H1 (cell line): ENCODE results near the gene ANGEL2. TPM values are rescaled to one million over a fixed set of nuclear protein-coding genes. Genes with fewer than 3 reads are reported as not detected.

Source experiments
- CTCF ChIA-PET: fragments of 300-600 bp; sonication (Branson Sonifier 250); formaldehyde crosslinking; loops from one replicate; lab custom pipeline; 2021; ENCODE audit not compliant: partially characterized antibody; lab: Charles Lee
- POLR2A ChIA-PET: fragments of 300-600 bp; sonication (Branson Sonifier 250); formaldehyde crosslinking; loops from one replicate; lab custom pipeline; 2021; ENCODE audit warnings: inconsistent platforms; ENCODE audit not compliant: partially characterized antibody; lab: Charles Lee
- DNase-seq, 2 experiments: peaks; one replicate each; pipeline versions ENCODE4 v3.0.0 to v3.0.0-alpha.2; 2010 to 2022; ENCODE audit warnings: low spot score in 2 of 2, low read depth in 1 of 2, mixed read lengths in 1 of 2
- FAIRE-seq: peaks from 2 replicates; lab custom pipeline; 2011; peaks lifted over from hg19 to GRCh38; lab: Jason Lieb, UNC
- H2AFZ ChIP-seq: 2 replicates; pipeline ENCODE4 v1.8.1; 2012; ENCODE audit warnings: low read length, inconsistent platforms
- H2AK5ac ChIP-seq: 2 replicates; pipeline ENCODE4 v1.6.1; 2013; ENCODE audit warnings: low read depth, low read length
- H2BK120ac ChIP-seq: replicated peaks from 2 replicates; pipeline ENCODE3; 2013; ENCODE audit warnings: low read depth, low read length, inconsistent platforms
- H2BK12ac ChIP-seq: 2 replicates; pipeline ENCODE4 v1.6.1; 2013; ENCODE audit warnings: low read depth, low read length
- H2BK15ac ChIP-seq: 2 replicates; pipeline ENCODE4 v1.6.1; 2013; ENCODE audit warnings: low read length
- H2BK20ac ChIP-seq: 2 replicates; pipeline ENCODE4 v1.6.1; 2013; ENCODE audit warnings: low read length
- H2BK5ac ChIP-seq: 2 replicates; pipeline ENCODE4 v1.6.1; 2013; ENCODE audit warnings: low read depth, low read length
- H3K14ac ChIP-seq: 2 replicates; pipeline ENCODE4 v1.6.1; 2013; ENCODE audit warnings: inconsistent platforms; ENCODE audit not compliant: insufficient read length
- H3K18ac ChIP-seq: 2 replicates; pipeline ENCODE4 v1.6.1; 2013; ENCODE audit warnings: low read length; ENCODE audit errors: extremely low read depth
- H3K23ac ChIP-seq: 2 replicates; pipeline ENCODE4 v1.6.1; 2013; ENCODE audit warnings: inconsistent platforms; ENCODE audit not compliant: insufficient read length
- H3K23me2 ChIP-seq: 2 replicates; pipeline ENCODE4 v1.6.1; 2013; ENCODE audit warnings: low read depth, low read length
- H3K27ac ChIP-seq: 2 replicates; pipeline ENCODE4 v1.6.1; 2011; ENCODE audit warnings: low read depth, low read length, inconsistent platforms
- H3K27me3 ChIP-seq, 4 experiments: replicated peaks in 1 of 4; 1 replicate in 1 of 4; 2 replicates in 3 of 4; pipeline versions ENCODE4 v1.6.1 to v1.8.1; 2011 to 2013; ENCODE audit warnings: low read length in 3 of 4, mild to moderate bottlenecking in 3 of 4, inconsistent platforms in 2 of 4, mixed read lengths in 2 of 4, moderate library complexity in 1 of 4; ENCODE audit not compliant: control insufficient read depth in 3 of 4, insufficient read depth in 3 of 4; ENCODE audit errors: extremely low read depth in 1 of 4
- H3K36me3 ChIP-seq, 4 experiments: 2 replicates each; pipeline versions ENCODE4 v1.6.1 to v1.8.1; 2011 to 2013; ENCODE audit warnings: mild to moderate bottlenecking in 4 of 4, low read length in 3 of 4, moderate library complexity in 2 of 4, control low read depth in 1 of 4, inconsistent platforms in 1 of 4; ENCODE audit not compliant: insufficient read depth in 4 of 4, control insufficient read depth in 2 of 4
- H3K4ac ChIP-seq: replicated peaks from 2 replicates; pipeline ENCODE3; 2013; ENCODE audit warnings: low read length, low read depth, mixed read lengths, inconsistent platforms; ENCODE audit not compliant: insufficient read length
- H3K4me1 ChIP-seq, 4 experiments: replicated peaks in 1 of 4; 1 replicate in 1 of 4; 2 replicates in 3 of 4; pipeline versions ENCODE4 v1.6.1 to v1.8.1; 2011 to 2013; ENCODE audit warnings: low read length in 3 of 4, inconsistent platforms in 2 of 4, mixed read lengths in 1 of 4; ENCODE audit not compliant: insufficient read depth in 4 of 4, control insufficient read depth in 3 of 4
- H3K4me2 ChIP-seq, 2 experiments: 2 replicates each; pipeline versions ENCODE4 v1.6.1 to v1.8.1; 2011 to 2013; ENCODE audit warnings: low read depth in 2 of 2, low read length in 2 of 2, control low read depth in 1 of 2, inconsistent platforms in 1 of 2, mild to moderate bottlenecking in 1 of 2; ENCODE audit not compliant: insufficient read depth in 1 of 2
- H3K4me3 ChIP-seq, 4 experiments: fragments of 200-600, 300-600 bp in 1 of 4; sonication (generic), shearing (Covaris generic), sonication (Bioruptor Twin) in 1 of 4; 2 replicates each; pipeline versions ENCODE4 v1.5.1 to v1.8.1; 2011 to 2016; ENCODE audit warnings: low read length in 4 of 4, low read depth in 3 of 4, control low read depth in 2 of 4, inconsistent platforms in 2 of 4, mild to moderate bottlenecking in 2 of 4, mixed read lengths in 1 of 4, moderate library complexity in 1 of 4; ENCODE audit not compliant: insufficient read depth in 2 of 4; ENCODE audit errors: extremely low read depth in 1 of 4
- H3K56ac ChIP-seq: replicated peaks from 2 replicates; pipeline ENCODE3; 2013; ENCODE audit warnings: low read depth, mild to moderate bottlenecking, mixed read lengths, low read length, inconsistent platforms; ENCODE audit not compliant: insufficient read length
- H3K79me1 ChIP-seq: 2 replicates; pipeline ENCODE4 v1.6.1; 2013; ENCODE audit warnings: low read depth, low read length, control low read depth
- H3K79me2 ChIP-seq, 2 experiments: 2 replicates each; pipeline versions ENCODE4 v1.6.1 to v1.8.1; 2012 to 2013; ENCODE audit warnings: low read length in 2 of 2, mild to moderate bottlenecking in 2 of 2, inconsistent platforms in 1 of 2; ENCODE audit not compliant: insufficient read depth in 2 of 2, control insufficient read depth in 1 of 2
- H3K9ac ChIP-seq, 4 experiments: replicated peaks in 1 of 4; 1 replicate in 1 of 4; 2 replicates in 3 of 4; pipeline versions ENCODE4 v1.6.1 to v1.8.1; 2011 to 2013; ENCODE audit warnings: low read depth in 3 of 4, low read length in 3 of 4, control low read depth in 2 of 4, mild to moderate bottlenecking in 2 of 4, moderate library complexity in 2 of 4, inconsistent platforms in 1 of 4; ENCODE audit errors: extremely low read depth in 1 of 4
- H3K9me3 ChIP-seq, 2 experiments: 2 replicates each; pipeline versions ENCODE4 v1.6.1 to v1.8.1; 2012 to 2013; ENCODE audit warnings: mild to moderate bottlenecking in 2 of 2, moderate library complexity in 2 of 2, control low read depth in 1 of 2, inconsistent platforms in 1 of 2, low read depth in 1 of 2, low read length in 1 of 2, mixed read lengths in 1 of 2; ENCODE audit not compliant: insufficient read depth in 2 of 2
- H4K20me1 ChIP-seq, 2 experiments: replicated peaks in 1 of 2; 2 replicates each; pipeline versions ENCODE3 to v1.8.1; 2011 to 2013; ENCODE audit warnings: inconsistent platforms in 2 of 2, low read length in 2 of 2, mild to moderate bottlenecking in 1 of 2; ENCODE audit not compliant: insufficient read depth in 2 of 2, control insufficient read depth in 1 of 2
- H4K5ac ChIP-seq: 2 replicates; pipeline ENCODE4 v1.6.1; 2013; ENCODE audit warnings: low read length, low read depth, mixed read lengths, inconsistent platforms; ENCODE audit not compliant: insufficient read length
- H4K8ac ChIP-seq: 2 replicates; pipeline ENCODE4 v1.8.0; 2013; ENCODE audit warnings: mild to moderate bottlenecking, moderate library complexity, low read length, inconsistent platforms; ENCODE audit not compliant: insufficient read depth; ENCODE audit errors: extremely low read depth
- H4K91ac ChIP-seq: replicated peaks from 2 replicates; pipeline ENCODE3; 2013; ENCODE audit warnings: low read length, mixed read lengths, inconsistent platforms; ENCODE audit not compliant: insufficient read length
- BCL11A ChIP-seq, 2 experiments: IDR thresholded peaks; one replicate each; pipeline ENCODE4 v1.6.1; 2011; ENCODE audit warnings: low read depth in 2 of 2, low read length in 2 of 2, mild to moderate bottlenecking in 2 of 2
- CEBPB ChIP-seq: IDR thresholded peaks from 2 replicates; pipeline ENCODE4 v1.6.1; 2012; ENCODE audit warnings: low read depth, low read length
- KDM1A ChIP-seq: fragments of 200-600, 300-600 bp; sonication (generic); IDR thresholded peaks from 2 replicates; pipeline ENCODE4 v1.7.1; 2016; ENCODE audit warnings: mild to moderate bottlenecking, low read length, borderline replicate concordance
- POLR2A ChIP-seq, 2 experiments: IDR thresholded peaks; 1 replicate in 1 of 2; 2 replicates in 1 of 2; pipeline ENCODE4 v1.6.1; 2011; ENCODE audit warnings: low read depth in 2 of 2, low read length in 2 of 2, mild to moderate bottlenecking in 2 of 2; ENCODE audit errors: control extremely low read depth in 1 of 2
- POLR2AphosphoS5 ChIP-seq: IDR thresholded peaks from 2 replicates; pipeline ENCODE4 v1.6.1; 2011; ENCODE audit warnings: low read depth, low read length
- SIN3A ChIP-seq, 2 experiments: IDR thresholded peaks in 1 of 2; conservative IDR thresholded peaks in 1 of 2; 2 replicates each; pipeline ENCODE4 v1.6.1; 2011 to 2012; ENCODE audit warnings: low read length in 2 of 2, improper control_type of control experiment in 1 of 2, low read depth in 1 of 2, mild to moderate bottlenecking in 1 of 2
- SIRT6 ChIP-seq: IDR thresholded peaks from one replicate; pipeline ENCODE4 v1.7.1; 2012; ENCODE audit warnings: low read length, inconsistent platforms
- SP2 ChIP-seq: IDR thresholded peaks from 2 replicates; pipeline ENCODE4 v1.6.1; 2012; ENCODE audit warnings: mild to moderate bottlenecking, low read length, inconsistent platforms
- TBP ChIP-seq: IDR thresholded peaks from 2 replicates; pipeline ENCODE4 v1.6.1; 2011; ENCODE audit warnings: low read depth, low read length, improper control_type of control experiment
- whole genome bisulfite sequencing, 2 experiments: shearing (Covaris generic) in 1 of 2; methylation state at CpG; one replicate each; pipeline versions ENCODE4 v1.1.6 to v1.1.7; 2013 to 2015; ENCODE audit warnings: low lambda C conversion rate in 2 of 2, mixed read lengths in 2 of 2, inconsistent platforms in 1 of 2, low coverage in 1 of 2, missing lambda C conversion rate in 1 of 2; ENCODE audit not compliant: insufficient replicate concordance in 2 of 2, insufficient coverage in 1 of 2, insufficient read length in 1 of 2; ENCODE audit errors: extremely low coverage in 1 of 2, missing lambda C conversion rate in 1 of 2; 5-methylcytosine and 5-hydroxymethylcytosine counted together
- polyA plus RNA-seq, 7 experiments: library from polyadenylated mRNA; depleted of rRNA in 3 of 7; stranded (reverse) in 5 of 7; unstranded in 2 of 7; fragments of >200 nt in 5 of 7; fragments of 200-250 nt in 2 of 7; gene quantifications; 1 replicate in 5 of 7; 2 replicates in 1 of 7; 4 replicates in 1 of 7; pipeline versions ENCODE4 v1.2.1 to v1.2.3, GENCODE V29; 2011 to 2013; ENCODE audit warnings: missing spikeins in 2 of 7, mixed read lengths in 2 of 7
- total RNA-seq: library from RNA; stranded (reverse); fragmentation: NEBNext Ultra II Directional; extraction: Animal tissue kit (Norgen Biotek cat#: 25700); gene quantifications from 2 replicates; pipeline ENCODE4 v1.2.1, GENCODE V29; 2021
- TF ChIP-seq, protein P1 (sequence below), 3 experiments: IDR thresholded peaks; 1 replicate in 2 of 3; 2 replicates in 1 of 3; pipeline versions ENCODE4 v1.5.1 to v1.6.1; 2011; ENCODE audit warnings: low read length in 3 of 3, mild to moderate bottlenecking in 3 of 3, inconsistent platforms in 2 of 3, low read depth in 1 of 3, moderate library complexity in 1 of 3; ENCODE audit not compliant: insufficient read depth in 1 of 3; ENCODE audit errors: control extremely low read depth in 1 of 3

ANGEL2 gene
- total and polyA plus RNA-seq, 2 of the 8 experiments (the other 6 are each of a cell fraction or from before 2014, with no cell fraction given), result 18.1 to 39.9 TPM

DNA sequence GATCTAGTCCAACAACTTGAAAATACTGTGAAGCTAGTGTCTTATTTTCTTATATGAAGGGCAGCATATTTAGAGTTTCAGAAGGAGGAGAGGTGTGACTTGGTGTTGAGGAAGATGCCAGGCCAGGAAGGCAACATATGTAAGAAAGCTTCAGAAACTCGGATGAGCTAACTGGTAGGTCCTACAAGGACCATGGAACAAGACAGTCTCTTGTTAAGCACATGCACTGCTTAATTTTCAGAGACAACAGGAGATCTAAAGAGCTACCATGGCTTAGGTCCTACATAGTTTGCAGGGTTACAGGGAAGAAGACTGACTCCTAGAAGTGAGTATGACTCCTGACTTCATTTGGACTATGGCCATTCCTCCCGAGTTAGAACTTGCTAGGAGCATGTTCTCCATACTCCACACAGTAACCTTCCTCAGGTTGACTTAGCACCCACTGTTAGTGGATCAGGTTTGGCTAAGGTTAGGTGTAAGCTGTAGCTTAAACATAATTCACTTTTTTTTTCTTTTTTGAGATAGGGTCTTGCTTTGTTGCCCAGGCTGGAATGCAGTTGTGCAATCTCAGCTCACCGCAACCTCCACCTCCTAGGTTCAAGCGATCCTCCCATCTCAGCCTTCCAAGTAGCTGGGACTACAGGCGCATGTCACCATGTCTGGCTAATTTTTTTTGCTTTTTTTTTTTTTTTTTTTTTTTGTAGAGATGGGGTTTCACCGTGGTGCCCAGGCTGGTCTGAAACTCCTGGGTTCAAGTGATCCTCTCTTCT is 31.0 kb downstream of the ANGEL2 start:
- Histone ChIP-seq H2BK20ac (no peak overlapping the region), H2BK15ac (no peak overlapping the region), H2BK120ac (no peak overlapping the region), H3K4ac (no peak overlapping the region), H3K9ac (no peak overlapping the region), H4K5ac (no peak overlapping the region), H3K27me3 (no peaks in the 10 kb centered on the region), H3K4me2 (no peak overlapping the region), H3K56ac (no peak overlapping the region), H3K18ac (no peak overlapping the region), H3K36me3 (peaks cover 26 to 83% (median 48%) of the 10 kb centered on the region in 4 experiments), H4K8ac (no peak overlapping the region), H2BK12ac (no peak overlapping the region), H2BK5ac (no peak overlapping the region), H3K27ac (no peak overlapping the region), H3K79me1 (no peaks in the 10 kb centered on the region; the same call in 1 of the 2 replicates), H3K14ac (no peak overlapping the region), H3K79me2 (no peaks in the 10 kb centered on the region), H3K23ac (no peak overlapping the region), H3K4me3 (no peak overlapping the region), H3K4me1 (peaks cover 0 to 7% (median 0%) of the 10 kb centered on the region in 4 experiments; a peak in 6 of 7 replicates), H3K23me2 (no peaks in the 10 kb centered on the region), H4K91ac (no peak overlapping the region), H2AFZ (no peak overlapping the region), H4K20me1 (peaks cover 0 to 10% of the 10 kb centered on the region in 2 experiments), H2AK5ac (no peak overlapping the region), H3K9me3 (no peaks in the 10 kb centered on the region)
- POLR2A ChIA-PET, result interaction anchor here (0.6 to 5.2 kb wide), 10 partner anchors 9 to 75 kb away, joined by 3 to 57 read pairs (median 4); no protein-coding TSS in a partner anchor
- FAIRE-seq (no peak), DNase-seq (peak in 1 of 2 experiments; percentile 38)
- CTCF ChIA-PET, result interaction anchor here (0.6 to 4.1 kb wide), 7 partner anchors 12 to 847 kb away, joined by 3 to 40 read pairs (median 4); no protein-coding TSS in a partner anchor
- 97% methylated on average over 3 of the region's 6 CpGs; no CpG with 5 or more reads in 1 of the 2 experiments for WGBS, 2 experiments
- TF ChIP-seq KDM1A (no peak), CEBPB (0 out of 2 replicates have a peak, but pooled peaks have one; percentile 36), SP2 (no peak), POLR2A (IDR thresholded peaks at IDR 0.05; ENCODE audit: control extremely low read depth in 1 of 2, low read depth in 2 of 2, low read length in 2 of 2) (peak in 1 of 2 experiments; percentile 77; a peak in 2 of 3 replicates), BCL11A (IDR thresholded peaks at IDR 0.05; ENCODE audit: low read depth in 2 of 2, low read length in 2 of 2) (no peak), SIN3A (conservative IDR thresholded peaks at IDR 0.05 in 1 of 2, IDR thresholded peaks at IDR 0.05 in 1 of 2; ENCODE audit: low read depth in 1 of 2, low read length in 2 of 2) (no peak), TBP (no peak), POLR2AphosphoS5 (no peak; the same call in none of the 2 replicates), SIRT6 (no peak)
- TF ChIP-seq, protein P1, sequence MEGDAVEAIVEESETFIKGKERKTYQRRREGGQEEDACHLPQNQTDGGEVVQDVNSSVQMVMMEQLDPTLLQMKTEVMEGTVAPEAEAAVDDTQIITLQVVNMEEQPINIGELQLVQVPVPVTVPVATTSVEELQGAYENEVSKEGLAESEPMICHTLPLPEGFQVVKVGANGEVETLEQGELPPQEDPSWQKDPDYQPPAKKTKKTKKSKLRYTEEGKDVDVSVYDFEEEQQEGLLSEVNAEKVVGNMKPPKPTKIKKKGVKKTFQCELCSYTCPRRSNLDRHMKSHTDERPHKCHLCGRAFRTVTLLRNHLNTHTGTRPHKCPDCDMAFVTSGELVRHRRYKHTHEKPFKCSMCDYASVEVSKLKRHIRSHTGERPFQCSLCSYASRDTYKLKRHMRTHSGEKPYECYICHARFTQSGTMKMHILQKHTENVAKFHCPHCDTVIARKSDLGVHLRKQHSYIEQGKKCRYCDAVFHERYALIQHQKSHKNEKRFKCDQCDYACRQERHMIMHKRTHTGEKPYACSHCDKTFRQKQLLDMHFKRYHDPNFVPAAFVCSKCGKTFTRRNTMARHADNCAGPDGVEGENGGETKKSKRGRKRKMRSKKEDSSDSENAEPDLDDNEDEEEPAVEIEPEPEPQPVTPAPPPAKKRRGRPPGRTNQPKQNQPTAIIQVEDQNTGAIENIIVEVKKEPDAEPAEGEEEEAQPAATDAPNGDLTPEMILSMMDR (IDR thresholded peaks at IDR 0.05; ENCODE audit: control extremely low read depth in 1 of 3, insufficient read depth in 1 of 3, low read depth in 1 of 3, low read length in 3 of 3), result no peak
